Keratinocyte (primary cell): ENCODE results near the gene ARHGAP28.

Experiments used
- EZH2 ChIP-seq: IDR thresholded peaks from one replicate; pipeline ENCODE4 v1.6.1; 2012; ENCODE audit warnings: inconsistent platforms, mild to moderate bottlenecking, low read length, moderate library complexity
- TF ChIP-seq, protein P1 (sequence below), 3 experiments: IDR thresholded peaks in 1 of 3; conservative IDR thresholded peaks in 1 of 3; optimal IDR thresholded peaks in 1 of 3; 2 replicates in 2 of 3; 3 replicates in 1 of 3; pipeline versions ENCODE3 to v1.5.1; 2011; ENCODE audit warnings: low read length in 3 of 3, mild to moderate bottlenecking in 3 of 3, moderate library complexity in 2 of 3, control low read depth in 1 of 3, inconsistent platforms in 1 of 3; ENCODE audit not compliant: insufficient read depth in 2 of 3; ENCODE audit errors: extremely low read depth in 1 of 3

DNA sequence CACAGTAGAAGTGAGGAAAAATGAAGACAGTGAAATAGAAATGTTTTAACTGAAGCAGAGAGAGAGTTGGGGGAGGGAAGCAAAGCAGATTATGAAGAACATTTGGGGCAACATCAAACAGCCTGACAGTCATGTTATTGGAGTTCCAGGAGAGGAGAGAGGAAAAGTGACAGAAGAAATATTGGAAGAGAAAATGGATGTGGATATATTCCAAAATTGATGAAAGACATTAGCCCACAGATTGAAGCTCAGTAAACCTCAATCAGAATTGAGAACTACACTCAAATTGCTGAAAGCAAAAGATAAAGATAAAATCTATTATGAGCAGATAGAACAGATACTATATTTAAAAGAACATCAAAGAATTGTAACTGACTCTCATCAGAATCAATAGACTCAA is 90.8 kb downstream of the ARHGAP28 start:
- TF ChIP-seq, protein P1, sequence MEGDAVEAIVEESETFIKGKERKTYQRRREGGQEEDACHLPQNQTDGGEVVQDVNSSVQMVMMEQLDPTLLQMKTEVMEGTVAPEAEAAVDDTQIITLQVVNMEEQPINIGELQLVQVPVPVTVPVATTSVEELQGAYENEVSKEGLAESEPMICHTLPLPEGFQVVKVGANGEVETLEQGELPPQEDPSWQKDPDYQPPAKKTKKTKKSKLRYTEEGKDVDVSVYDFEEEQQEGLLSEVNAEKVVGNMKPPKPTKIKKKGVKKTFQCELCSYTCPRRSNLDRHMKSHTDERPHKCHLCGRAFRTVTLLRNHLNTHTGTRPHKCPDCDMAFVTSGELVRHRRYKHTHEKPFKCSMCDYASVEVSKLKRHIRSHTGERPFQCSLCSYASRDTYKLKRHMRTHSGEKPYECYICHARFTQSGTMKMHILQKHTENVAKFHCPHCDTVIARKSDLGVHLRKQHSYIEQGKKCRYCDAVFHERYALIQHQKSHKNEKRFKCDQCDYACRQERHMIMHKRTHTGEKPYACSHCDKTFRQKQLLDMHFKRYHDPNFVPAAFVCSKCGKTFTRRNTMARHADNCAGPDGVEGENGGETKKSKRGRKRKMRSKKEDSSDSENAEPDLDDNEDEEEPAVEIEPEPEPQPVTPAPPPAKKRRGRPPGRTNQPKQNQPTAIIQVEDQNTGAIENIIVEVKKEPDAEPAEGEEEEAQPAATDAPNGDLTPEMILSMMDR (optimal IDR thresholded peaks at IDR 0.05 in 1 of 3, IDR thresholded peaks at IDR 0.05 in 1 of 3, conservative IDR thresholded peaks at IDR 0.05 in 1 of 3; ENCODE audit: extremely low read depth in 1 of 3, insufficient read depth in 2 of 3, low read length in 3 of 3), result no peak
- no peak for TF ChIP-seq EZH2
